NCI-H2227 (cell line): ENCODE data around the gene TNFAIP3.
"Not testable (repeated sequence)": the region's sequence is repeated elsewhere in the genome, so short reads cannot be mapped to it uniquely, and the experiment has no call there.

ENCODE experiments used
- DNase-seq: peaks from one replicate; lab custom pipeline; 2025; ENCODE audit not compliant: unreplicated experiment; lab: John Stamatoyannopoulos, UW

Gene TNFAIP3

GRCh38 chr6:137877113-137877512, 10.1 kb downstream of the TNFAIP3 start:
- no peak for DNase-seq

- no peak for DNase-seq
Measured at GRCh38 chr6:137877606-137878005, 10.5 kb downstream of the TNFAIP3 start.

- DNase-seq, result no peak
Measured at GRCh38 chr6:137878029-137878428, 11.0 kb downstream of the TNFAIP3 start.

- DNase-seq, result no peak
Measured at GRCh38 chr6:137878486-137879285, 11.6 kb downstream of the TNFAIP3 start.

- no peak for DNase-seq
Measured at GRCh38 chr6:137879299-137879698, 12.2 kb downstream of the TNFAIP3 start.

GRCh38 chr6:137879885-137880745, 13.1 kb downstream of the TNFAIP3 start:
- DNase-seq, result no peak

- DNase-seq, result no peak
Measured at GRCh38 chr6:137880746-137881521, 13.9 kb downstream of the TNFAIP3 start.

GRCh38 chr6:137881522-137881886, 14.4 kb downstream of the TNFAIP3 start:
- no peak for DNase-seq

- DNase-seq, result no peak
Measured at GRCh38 chr6:137882225-137882961, 15.3 kb downstream of the TNFAIP3 start.

- no peak for DNase-seq
Measured at GRCh38 chr6:137883400-137884148, 16.5 kb downstream of the TNFAIP3 start.

GRCh38 chr6:137884149-137884909, 17.3 kb downstream of the TNFAIP3 start:
- DNase-seq, result no peak

- DNase-seq, result not testable (repeated sequence)
Measured at GRCh38 chr6:137884910-137885229, 17.8 kb downstream of the TNFAIP3 start.

- not testable (repeated sequence) for DNase-seq
Measured at GRCh38 chr6:137886226-137886625, 19.2 kb downstream of the TNFAIP3 start.

- DNase-seq, result no peak
Measured at GRCh38 chr6:137890983-137891537, 24.0 kb downstream of the TNFAIP3 start.

GRCh38 chr6:137892271-137892708, 25.2 kb downstream of the TNFAIP3 start:
- DNase-seq, result no peak

- no peak for DNase-seq
Measured at GRCh38 chr6:137893181-137893580, 26.1 kb downstream of the TNFAIP3 start.

- no peak for DNase-seq
Measured at GRCh38 chr6:137893726-137894125, 26.7 kb downstream of the TNFAIP3 start.

GRCh38 chr6:137894378-137894777, 27.3 kb downstream of the TNFAIP3 start:
- DNase-seq, result not testable (repeated sequence)

GRCh38 chr6:137894779-137895385, 27.8 kb downstream of the TNFAIP3 start:
- DNase-seq, result no peak
